HEK293 (cell line): ENCODE data around the gene SLC25A26.

ENCODE experiments used
- CTCF ChIA-PET: fragments of 350-600 bp; formaldehyde crosslinking; extraction: SDS; loops from one replicate; lab custom pipeline; 2021; ENCODE audit warnings: antibody characterized with exemption; lab: Yijun Ruan, JAX
- POLR2A ChIA-PET: fragments of 300-600 bp; formaldehyde crosslinking; extraction: SDS; loops from one replicate; lab custom pipeline; 2020; ENCODE audit warnings: antibody characterized with exemption, inconsistent platforms; lab: Yijun Ruan, JAX
- H3K27ac ChIP-seq: fragments of 200-500 bp; sonication (Bioruptor generic); 2 replicates; pipeline ENCODE4 v1.5.1; 2014; ENCODE audit warnings: low read depth, low read length, control low read depth, inconsistent platforms; ENCODE audit errors: extremely low read depth
- H3K36me3 ChIP-seq, 2 experiments: fragments of 200-500 bp in 1 of 2; sonication (Bioruptor generic) in 1 of 2; 1 replicate in 1 of 2; 2 replicates in 1 of 2; pipeline ENCODE4 v1.5.1; 2014 to 2017; ENCODE audit warnings: inconsistent platforms in 2 of 2, low read length in 2 of 2; ENCODE audit not compliant: control insufficient read depth in 2 of 2, insufficient read depth in 1 of 2
- H3K4me1 ChIP-seq: fragments of 200-500 bp; sonication (Bioruptor generic); 2 replicates; pipeline ENCODE4 v1.5.1; 2014; ENCODE audit warnings: mild to moderate bottlenecking, low read length, inconsistent platforms; ENCODE audit not compliant: control insufficient read depth, insufficient read depth
- H3K4me3 ChIP-seq: 2 replicates; pipeline ENCODE4 v1.5.1; 2011; ENCODE audit warnings: low read depth, mild to moderate bottlenecking, control low read depth, low read length, moderate library complexity
- H3K9me3 ChIP-seq: fragments of 200-500 bp; sonication (Bioruptor generic); 2 replicates; pipeline ENCODE4 v1.5.1; 2014; ENCODE audit warnings: low read depth, low read length, inconsistent platforms; ENCODE audit not compliant: control insufficient read depth, insufficient read depth
- KLF10 ChIP-seq: fragments of 450-650 bp; IDR thresholded peaks from 2 replicates; pipeline ENCODE4 v1.5.1; 2018; ENCODE audit warnings: missing biosample characterization, mild to moderate bottlenecking, missing genetic modification characterization
- KLF8 ChIP-seq: fragments of 450-650 bp; formaldehyde crosslinking; IDR thresholded peaks from 2 replicates; pipeline ENCODE4 v1.5.1; 2016; ENCODE audit warnings: missing biosample characterization, missing genetic modification characterization
- SCRT1 ChIP-seq: fragments of 450-650 bp; formaldehyde crosslinking; IDR thresholded peaks from 2 replicates; pipeline ENCODE4 v1.5.1; 2016; ENCODE audit warnings: missing biosample characterization, missing genetic modification characterization, borderline replicate concordance
- ZFP41 ChIP-seq: fragments of 450-650 bp; formaldehyde crosslinking; IDR thresholded peaks from 2 replicates; pipeline ENCODE4 v1.5.1; 2016; ENCODE audit warnings: missing biosample characterization, missing genetic modification characterization, borderline replicate concordance
- ZNF114 ChIP-seq: fragments of 450-650 bp; formaldehyde crosslinking; IDR thresholded peaks from 2 replicates; pipeline ENCODE4 v1.5.0; 2017; ENCODE audit warnings: missing biosample characterization, missing genetic modification characterization
- ZNF132 ChIP-seq: fragments of 450-650 bp; formaldehyde crosslinking; IDR thresholded peaks from 2 replicates; pipeline ENCODE4 v1.5.1; 2017; ENCODE audit warnings: missing biosample characterization, missing genetic modification characterization, borderline replicate concordance
- ZNF157 ChIP-seq: fragments of 450-650 bp; formaldehyde crosslinking; IDR thresholded peaks from 2 replicates; pipeline ENCODE4 v1.5.1; 2016; ENCODE audit warnings: missing biosample characterization, missing genetic modification characterization
- ZNF521 ChIP-seq: fragments of 450-650 bp; formaldehyde crosslinking; IDR thresholded peaks from 2 replicates; pipeline ENCODE4 v1.5.1; 2017; ENCODE audit warnings: missing biosample characterization, mild to moderate bottlenecking, missing genetic modification characterization
- ZNF777 ChIP-seq: fragments of 450-650 bp; formaldehyde crosslinking; IDR thresholded peaks from 2 replicates; pipeline ENCODE4 v1.5.1; 2017; ENCODE audit warnings: missing biosample characterization, missing genetic modification characterization, borderline replicate concordance
- TF ChIP-seq, protein P1 (sequence below): fragments of 450-650 bp; formaldehyde crosslinking; IDR thresholded peaks from 2 replicates; pipeline ENCODE4 v1.5.1; 2016; ENCODE audit warnings: missing biosample characterization, missing genetic modification characterization
- TF ChIP-seq, protein P2 (sequence below): fragments of 450-650 bp; formaldehyde crosslinking; IDR thresholded peaks from 2 replicates; pipeline ENCODE4 v1.5.1; 2016; ENCODE audit warnings: missing biosample characterization, missing genetic modification characterization, borderline replicate concordance
- TF ChIP-seq, protein P3 (sequence below): fragments of 450-650 bp; formaldehyde crosslinking; IDR thresholded peaks from 2 replicates; pipeline ENCODE4 v1.5.1; 2016; ENCODE audit warnings: missing biosample characterization, missing genetic modification characterization

SLC25A26 gene

DNA sequence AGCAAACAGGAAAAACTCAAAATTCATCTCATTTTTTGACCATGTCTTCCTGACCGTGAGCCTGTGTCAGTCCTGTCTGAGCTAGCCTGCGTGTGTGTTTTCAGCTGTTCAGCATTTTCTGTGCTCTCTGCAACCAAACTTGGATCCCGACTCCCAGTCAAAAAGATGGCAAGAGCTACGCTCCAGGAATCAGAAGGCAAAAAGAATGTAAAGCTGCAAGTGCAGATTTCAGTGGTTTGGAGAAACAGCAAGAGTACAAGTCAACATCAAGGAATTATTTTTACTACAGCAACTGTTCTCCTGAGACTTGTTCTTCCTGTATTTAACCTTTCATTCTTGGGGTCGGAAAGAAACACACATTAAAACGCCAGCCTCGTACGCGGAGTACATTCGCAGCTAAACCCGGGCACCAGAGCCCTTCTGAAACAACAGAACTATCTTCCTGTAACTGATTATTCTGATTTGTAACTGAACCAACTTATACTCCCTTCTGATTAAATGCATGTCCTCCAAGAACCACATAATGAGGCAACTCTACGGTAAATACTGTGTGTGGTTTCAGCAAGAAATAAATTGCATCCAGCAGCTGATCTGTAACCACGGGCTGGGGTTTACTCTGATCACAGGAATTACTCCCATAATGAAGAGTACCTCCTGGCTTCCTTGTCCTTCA lies 172.7 kb downstream of the SLC25A26 start:
- ChIA-PET CTCF (interaction anchor here (2.0 kb wide), 1 partner anchor 15 kb away, joined by 10 read pairs; no protein-coding TSS in a partner anchor), POLR2A (no interaction called here)
- H3K4me3 ChIP-seq = no peak overlapping the region
- peaks cover 0 to 72% of the 10 kb centered on the region in 2 experiments; a peak in 1 of 3 replicates for H3K36me3 ChIP-seq
- no peaks in the 10 kb centered on the region for H3K9me3 ChIP-seq
- no peak overlapping the region for H3K27ac ChIP-seq
- no peak for TF ChIP-seq ZNF157
- no peak for TF ChIP-seq SCRT1 (tag by site-specific recombination)
- TF ChIP-seq, protein P1, sequence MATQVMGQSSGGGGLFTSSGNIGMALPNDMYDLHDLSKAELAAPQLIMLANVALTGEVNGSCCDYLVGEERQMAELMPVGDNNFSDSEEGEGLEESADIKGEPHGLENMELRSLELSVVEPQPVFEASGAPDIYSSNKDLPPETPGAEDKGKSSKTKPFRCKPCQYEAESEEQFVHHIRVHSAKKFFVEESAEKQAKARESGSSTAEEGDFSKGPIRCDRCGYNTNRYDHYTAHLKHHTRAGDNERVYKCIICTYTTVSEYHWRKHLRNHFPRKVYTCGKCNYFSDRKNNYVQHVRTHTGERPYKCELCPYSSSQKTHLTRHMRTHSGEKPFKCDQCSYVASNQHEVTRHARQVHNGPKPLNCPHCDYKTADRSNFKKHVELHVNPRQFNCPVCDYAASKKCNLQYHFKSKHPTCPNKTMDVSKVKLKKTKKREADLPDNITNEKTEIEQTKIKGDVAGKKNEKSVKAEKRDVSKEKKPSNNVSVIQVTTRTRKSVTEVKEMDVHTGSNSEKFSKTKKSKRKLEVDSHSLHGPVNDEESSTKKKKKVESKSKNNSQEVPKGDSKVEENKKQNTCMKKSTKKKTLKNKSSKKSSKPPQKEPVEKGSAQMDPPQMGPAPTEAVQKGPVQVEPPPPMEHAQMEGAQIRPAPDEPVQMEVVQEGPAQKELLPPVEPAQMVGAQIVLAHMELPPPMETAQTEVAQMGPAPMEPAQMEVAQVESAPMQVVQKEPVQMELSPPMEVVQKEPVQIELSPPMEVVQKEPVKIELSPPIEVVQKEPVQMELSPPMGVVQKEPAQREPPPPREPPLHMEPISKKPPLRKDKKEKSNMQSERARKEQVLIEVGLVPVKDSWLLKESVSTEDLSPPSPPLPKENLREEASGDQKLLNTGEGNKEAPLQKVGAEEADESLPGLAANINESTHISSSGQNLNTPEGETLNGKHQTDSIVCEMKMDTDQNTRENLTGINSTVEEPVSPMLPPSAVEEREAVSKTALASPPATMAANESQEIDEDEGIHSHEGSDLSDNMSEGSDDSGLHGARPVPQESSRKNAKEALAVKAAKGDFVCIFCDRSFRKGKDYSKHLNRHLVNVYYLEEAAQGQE (tag by site-specific recombination) = no peak
- no peak for TF ChIP-seq ZNF777 (tag by site-specific recombination)
- no peak for TF ChIP-seq KLF10 (tag by site-specific recombination)
- TF ChIP-seq, protein P2, sequence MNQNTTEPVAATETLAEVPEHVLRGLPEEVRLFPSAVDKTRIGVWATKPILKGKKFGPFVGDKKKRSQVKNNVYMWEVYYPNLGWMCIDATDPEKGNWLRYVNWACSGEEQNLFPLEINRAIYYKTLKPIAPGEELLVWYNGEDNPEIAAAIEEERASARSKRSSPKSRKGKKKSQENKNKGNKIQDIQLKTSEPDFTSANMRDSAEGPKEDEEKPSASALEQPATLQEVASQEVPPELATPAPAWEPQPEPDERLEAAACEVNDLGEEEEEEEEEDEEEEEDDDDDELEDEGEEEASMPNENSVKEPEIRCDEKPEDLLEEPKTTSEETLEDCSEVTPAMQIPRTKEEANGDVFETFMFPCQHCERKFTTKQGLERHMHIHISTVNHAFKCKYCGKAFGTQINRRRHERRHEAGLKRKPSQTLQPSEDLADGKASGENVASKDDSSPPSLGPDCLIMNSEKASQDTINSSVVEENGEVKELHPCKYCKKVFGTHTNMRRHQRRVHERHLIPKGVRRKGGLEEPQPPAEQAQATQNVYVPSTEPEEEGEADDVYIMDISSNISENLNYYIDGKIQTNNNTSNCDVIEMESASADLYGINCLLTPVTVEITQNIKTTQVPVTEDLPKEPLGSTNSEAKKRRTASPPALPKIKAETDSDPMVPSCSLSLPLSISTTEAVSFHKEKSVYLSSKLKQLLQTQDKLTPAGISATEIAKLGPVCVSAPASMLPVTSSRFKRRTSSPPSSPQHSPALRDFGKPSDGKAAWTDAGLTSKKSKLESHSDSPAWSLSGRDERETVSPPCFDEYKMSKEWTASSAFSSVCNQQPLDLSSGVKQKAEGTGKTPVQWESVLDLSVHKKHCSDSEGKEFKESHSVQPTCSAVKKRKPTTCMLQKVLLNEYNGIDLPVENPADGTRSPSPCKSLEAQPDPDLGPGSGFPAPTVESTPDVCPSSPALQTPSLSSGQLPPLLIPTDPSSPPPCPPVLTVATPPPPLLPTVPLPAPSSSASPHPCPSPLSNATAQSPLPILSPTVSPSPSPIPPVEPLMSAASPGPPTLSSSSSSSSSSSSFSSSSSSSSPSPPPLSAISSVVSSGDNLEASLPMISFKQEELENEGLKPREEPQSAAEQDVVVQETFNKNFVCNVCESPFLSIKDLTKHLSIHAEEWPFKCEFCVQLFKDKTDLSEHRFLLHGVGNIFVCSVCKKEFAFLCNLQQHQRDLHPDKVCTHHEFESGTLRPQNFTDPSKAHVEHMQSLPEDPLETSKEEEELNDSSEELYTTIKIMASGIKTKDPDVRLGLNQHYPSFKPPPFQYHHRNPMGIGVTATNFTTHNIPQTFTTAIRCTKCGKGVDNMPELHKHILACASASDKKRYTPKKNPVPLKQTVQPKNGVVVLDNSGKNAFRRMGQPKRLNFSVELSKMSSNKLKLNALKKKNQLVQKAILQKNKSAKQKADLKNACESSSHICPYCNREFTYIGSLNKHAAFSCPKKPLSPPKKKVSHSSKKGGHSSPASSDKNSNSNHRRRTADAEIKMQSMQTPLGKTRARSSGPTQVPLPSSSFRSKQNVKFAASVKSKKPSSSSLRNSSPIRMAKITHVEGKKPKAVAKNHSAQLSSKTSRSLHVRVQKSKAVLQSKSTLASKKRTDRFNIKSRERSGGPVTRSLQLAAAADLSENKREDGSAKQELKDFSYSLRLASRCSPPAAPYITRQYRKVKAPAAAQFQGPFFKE (tag by site-specific recombination) = no peak
- TF ChIP-seq, protein P3, sequence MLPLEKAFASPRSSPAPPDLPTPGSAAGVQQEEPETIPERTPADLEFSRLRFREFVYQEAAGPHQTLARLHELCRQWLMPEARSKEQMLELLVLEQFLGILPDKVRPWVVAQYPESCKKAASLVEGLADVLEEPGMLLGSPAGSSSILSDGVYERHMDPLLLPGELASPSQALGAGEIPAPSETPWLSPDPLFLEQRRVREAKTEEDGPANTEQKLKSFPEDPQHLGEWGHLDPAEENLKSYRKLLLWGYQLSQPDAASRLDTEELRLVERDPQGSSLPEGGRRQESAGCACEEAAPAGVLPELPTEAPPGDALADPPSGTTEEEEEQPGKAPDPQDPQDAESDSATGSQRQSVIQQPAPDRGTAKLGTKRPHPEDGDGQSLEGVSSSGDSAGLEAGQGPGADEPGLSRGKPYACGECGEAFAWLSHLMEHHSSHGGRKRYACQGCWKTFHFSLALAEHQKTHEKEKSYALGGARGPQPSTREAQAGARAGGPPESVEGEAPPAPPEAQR (tag by site-specific recombination) = no peak
- no peak for TF ChIP-seq ZFP41
- no peak for TF ChIP-seq ZNF114 (tag by site-specific recombination)
- TF ChIP-seq ZNF521 (tag by site-specific recombination) = no peak
- no peak for TF ChIP-seq ZNF132 (tag by site-specific recombination)
- TF ChIP-seq KLF8 = no peak
- H3K4me1 ChIP-seq = no peaks in the 10 kb centered on the region
